GM18511 (cell line): ENCODE data around the gene YAP1.

ENCODE experiments used
- ATAC-seq: cut with Tn5 transposase; IDR thresholded peaks from one replicate; pipeline ENCODE4 v1.9.1; 2021; ENCODE audit warnings: mild to moderate bottlenecking, moderate library complexity; ENCODE audit not compliant: unreplicated experiment

Gene YAP1

GRCh38 chr11:102116453-102117205 is 6.4 kb downstream of the YAP1 start:
- ATAC-seq, result no peak

GRCh38 chr11:102117472-102118113 is 7.3 kb downstream of the YAP1 start:
- ATAC-seq, result no peak

GRCh38 chr11:102118937-102119336 is 8.7 kb downstream of the YAP1 start:
- no peak for ATAC-seq

GRCh38 chr11:102119997-102120396 is 9.8 kb downstream of the YAP1 start:
- no peak for ATAC-seq

GRCh38 chr11:102120437-102120973 is 10.3 kb downstream of the YAP1 start:
- no peak for ATAC-seq

GRCh38 chr11:102121329-102121728 is 11.1 kb downstream of the YAP1 start:
- no peak for ATAC-seq

- no peak for ATAC-seq
These were observed 24.4 kb downstream of the YAP1 start for GRCh38 chr11:102134597-102134996.

GRCh38 chr11:102135256-102135655 is 25.0 kb downstream of the YAP1 start:
- no peak for ATAC-seq

GRCh38 chr11:102138223-102138622 is 28.0 kb downstream of the YAP1 start:
- no peak for ATAC-seq

GRCh38 chr11:102138670-102139069 is 28.4 kb downstream of the YAP1 start:
- no peak for ATAC-seq

- ATAC-seq, result no peak
These were observed 28.8 kb downstream of the YAP1 start for GRCh38 chr11:102139081-102139498.

- no peak for ATAC-seq
These were observed 32.1 kb downstream of the YAP1 start for GRCh38 chr11:102142333-102142732.

- ATAC-seq, result no peak
These were observed 33.6 kb downstream of the YAP1 start for GRCh38 chr11:102143867-102144266.

- ATAC-seq, result no peak
These were observed 34.4 kb downstream of the YAP1 start for GRCh38 chr11:102144357-102145355.

- no peak for ATAC-seq
These were observed 36.8 kb downstream of the YAP1 start for GRCh38 chr11:102147015-102147414.

- ATAC-seq, result no peak
These were observed 37.4 kb downstream of the YAP1 start for GRCh38 chr11:102147632-102148031.

- no peak for ATAC-seq
These were observed 37.8 kb downstream of the YAP1 start for GRCh38 chr11:102148059-102148458.

GRCh38 chr11:102151784-102152525 is 41.7 kb downstream of the YAP1 start:
- no peak for ATAC-seq

GRCh38 chr11:102153082-102153481 is 42.8 kb downstream of the YAP1 start:
- no peak for ATAC-seq

- ATAC-seq, result no peak
These were observed 44.6 kb downstream of the YAP1 start for GRCh38 chr11:102154806-102155205.
